Measurements from ENCODE around the gene SMARCE1.
A peak's percentile ranks its signal among the peaks of the same experiment; 100 is the strongest.

Gene SMARCE1

DNA sequence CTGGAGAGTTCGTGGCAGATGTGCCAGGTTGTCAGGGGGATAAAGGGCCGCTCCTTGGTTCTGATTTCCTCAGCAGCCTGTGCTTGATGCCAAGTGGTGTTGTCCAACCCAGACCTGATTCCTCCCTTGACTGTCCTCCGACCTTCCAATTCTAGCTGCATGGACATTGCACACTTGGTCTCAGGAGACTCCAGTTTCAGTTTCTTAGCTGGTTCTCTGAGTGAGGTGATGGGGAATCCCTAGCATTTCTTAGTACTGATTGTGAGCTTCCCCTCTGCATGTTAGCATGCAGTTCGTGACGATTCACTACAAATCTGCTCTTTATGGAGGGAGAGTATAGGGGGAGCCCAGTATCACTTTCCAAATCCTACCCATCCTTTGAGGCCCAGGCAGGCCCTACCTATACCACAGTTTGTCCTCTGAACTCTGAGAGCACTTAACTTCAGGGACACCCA is 70.0 kb downstream of the SMARCE1 start:
- peak in 2 of 6 experiments; percentile 16 to 42 for DNase-seq

- peak in 2 of 6 experiments; percentile 35 to 42 for DNase-seq
Measured at GRCh38 chr17:40576113-40576740, 71.4 kb downstream of the SMARCE1 start.
